Measurements from ENCODE around the gene FILIP1L.

Gene FILIP1L

GRCh38 chr3:100100425-100100824 is 13.9 kb downstream of the FILIP1L start:
- Histone ChIP-seq H3K4me2 (ENCODE audit: insufficient read depth, low read length) (no peak overlapping the region), H3K27me3 (ENCODE audit: insufficient read depth, low read length, poor library complexity) (no peaks in the 10 kb centered on the region), H3K27ac (ENCODE audit: low read length) (no peak overlapping the region), H3K9ac (ENCODE audit: low read depth, low read length) (no peak overlapping the region), H3K36me3 (ENCODE audit: insufficient read depth, low read length) (no peaks in the 10 kb centered on the region), H4K20me1 (ENCODE audit: insufficient read depth, low read length) (no peaks in the 10 kb centered on the region), H3K9me3 (ENCODE audit: insufficient read depth, low read length, severe bottlenecking) (no peaks in the 10 kb centered on the region), H2AFZ (ENCODE audit: low read depth, low read length) (no peak overlapping the region), H3K79me2 (ENCODE audit: insufficient read depth, low read length) (no peaks in the 10 kb centered on the region), H3K4me3 (ENCODE audit: low read depth in 1 of 2, low read length in 2 of 2) (no peak overlapping the region), H3K4me1 (ENCODE audit: insufficient read depth, low read length) (peaks cover 14% of the 10 kb centered on the region)
- ATAC-seq (ENCODE audit: insufficient read depth, low read depth) (no peak), DNase-seq (no peak)
- TF ChIP-seq EZH2 (IDR thresholded peaks at IDR 0.05; ENCODE audit: borderline replicate concordance, low read depth, low read length, severe bottlenecking) (no peak), CTCF (IDR thresholded peaks at IDR 0.05; ENCODE audit: borderline replicate concordance, extremely low read depth, low read length, poor library complexity, severe bottlenecking) (no peak)

GRCh38 chr3:100099621-100100020 is 14.7 kb downstream of the FILIP1L start:
- no peak for ATAC-seq (ENCODE audit: insufficient read depth, low read depth)
- Histone ChIP-seq H3K4me2 (ENCODE audit: insufficient read depth, low read length) (no peak overlapping the region), H3K4me1 (ENCODE audit: insufficient read depth, low read length) (peaks cover 6% of the 10 kb centered on the region; the same call in 1 of the 2 replicates)

GRCh38 chr3:100098784-100099070 is 15.6 kb downstream of the FILIP1L start:
- H3K79me2 ChIP-seq (ENCODE audit: insufficient read depth, low read length): no peaks in the 10 kb centered on the region
- H3K36me3 ChIP-seq (ENCODE audit: insufficient read depth, low read length): no peaks in the 10 kb centered on the region
- ATAC-seq (ENCODE audit: insufficient read depth, low read depth): no peak
- H2AFZ ChIP-seq (ENCODE audit: low read depth, low read length): no peak overlapping the region
- H3K4me2 ChIP-seq (ENCODE audit: insufficient read depth, low read length): no peak overlapping the region
- TF ChIP-seq EZH2 (IDR thresholded peaks at IDR 0.05; ENCODE audit: borderline replicate concordance, low read depth, low read length, severe bottlenecking) (no peak), CTCF (IDR thresholded peaks at IDR 0.05; ENCODE audit: borderline replicate concordance, extremely low read depth, low read length, poor library complexity, severe bottlenecking) (no peak)
- no peak overlapping the region for H3K27ac ChIP-seq (ENCODE audit: low read length)
- no peak for DNase-seq
- H3K27me3 ChIP-seq (ENCODE audit: insufficient read depth, low read length, poor library complexity): no peaks in the 10 kb centered on the region
- no peaks in the 10 kb centered on the region for H3K9me3 ChIP-seq (ENCODE audit: insufficient read depth, low read length, severe bottlenecking)
- H3K9ac ChIP-seq (ENCODE audit: low read depth, low read length): no peak overlapping the region
- no peaks in the 10 kb centered on the region for H3K4me1 ChIP-seq (ENCODE audit: insufficient read depth, low read length)
- H4K20me1 ChIP-seq (ENCODE audit: insufficient read depth, low read length): no peaks in the 10 kb centered on the region
- no peak overlapping the region for H3K4me3 ChIP-seq (ENCODE audit: low read depth in 1 of 2, low read length in 2 of 2)

More at GRCh38 chr3:100099621-100100020, 14.7 kb downstream of the FILIP1L start:
- Histone ChIP-seq H4K20me1 (ENCODE audit: insufficient read depth, low read length) (no peaks in the 10 kb centered on the region), H3K9me3 (ENCODE audit: insufficient read depth, low read length, severe bottlenecking) (no peaks in the 10 kb centered on the region), H3K36me3 (ENCODE audit: insufficient read depth, low read length) (no peaks in the 10 kb centered on the region), H2AFZ (ENCODE audit: low read depth, low read length) (no peak overlapping the region), H3K4me3 (ENCODE audit: low read depth in 1 of 2, low read length in 2 of 2) (no peak overlapping the region), H3K9ac (ENCODE audit: low read depth, low read length) (no peak overlapping the region), H3K27ac (ENCODE audit: low read length) (no peak overlapping the region), H3K27me3 (ENCODE audit: insufficient read depth, low read length, poor library complexity) (no peaks in the 10 kb centered on the region), H3K79me2 (ENCODE audit: insufficient read depth, low read length) (no peaks in the 10 kb centered on the region)
- TF ChIP-seq EZH2 (IDR thresholded peaks at IDR 0.05; ENCODE audit: borderline replicate concordance, low read depth, low read length, severe bottlenecking) (no peak), CTCF (IDR thresholded peaks at IDR 0.05; ENCODE audit: borderline replicate concordance, extremely low read depth, low read length, poor library complexity, severe bottlenecking) (no peak)
- no peak for DNase-seq
